HCT116 (cell line): ENCODE data around the gene TMEM117. TPM values are rescaled to one million over a fixed set of nuclear protein-coding genes. Genes with fewer than 3 reads are reported as not detected.

ENCODE experiments used
- ATAC-seq: fragments of 200-7000 bp; cut with Tn5 transposase; 2 replicates; pipeline ENCODE4 v1.9.1; 2020; ENCODE audit warnings: mild to moderate bottlenecking, moderate library complexity
- BruUV-seq: library from RNA; stranded (reverse); fragments of 400-500 nt; replicated peaks from 2 replicates; lab custom pipeline; 2021; lab: Mats Ljungman, UMichigan
- CTCF ChIA-PET: fragments of 300-600 bp; sonication (Branson Sonifier 250); formaldehyde crosslinking; loops from one replicate; lab custom pipeline; 2021; ENCODE audit warnings: antibody characterized with exemption; lab: Charles Lee
- POLR2A ChIA-PET: fragments of 300-600, 350-600 bp; sonication (Branson Sonifier 250); formaldehyde crosslinking; loops from one replicate; lab custom pipeline; 2021; ENCODE audit warnings: antibody characterized with exemption; lab: Charles Lee
- RAD21 ChIA-PET, 2 experiments: fragments of 300-600 bp; sonication (Branson Sonifier 250); formaldehyde crosslinking; loops; one replicate each; lab custom pipeline; 2023; ENCODE audit warnings: low total read pairs in 2 of 2; ENCODE audit not compliant: uncharacterized antibody in 2 of 2, unreplicated experiment in 2 of 2, low non-redundant PET in 1 of 2; lab: Charles Lee
- DNase-seq: peaks from one replicate; pipeline ENCODE4 v3.0.0-alpha.2; 2010; ENCODE audit warnings: low read depth, low spot score
- H2AFZ ChIP-seq: fragments of 200-600 bp; shearing (Covaris generic), sonication (generic); 2 replicates; pipeline ENCODE4 v1.6.1; 2017; ENCODE audit warnings: low read depth, mixed run types, mixed read lengths, antibody characterized with exemption, low read length; ENCODE audit not compliant: poor library complexity, severe bottlenecking
- H3K27ac ChIP-seq: 2 replicates; pipeline ENCODE4 v1.5.1; 2012; ENCODE audit warnings: low read depth, low read length
- H3K27me3 ChIP-seq: fragments of 200-600 bp; sonication (generic); 2 replicates; pipeline ENCODE4 v1.6.1; 2016; ENCODE audit warnings: mixed run types, low read length, mixed read lengths; ENCODE audit not compliant: insufficient read depth
- H3K36me3 ChIP-seq, 2 experiments: fragments of 200-500 bp in 1 of 2; fragments of 200-600 bp in 1 of 2; sonication (Bioruptor generic) in 1 of 2; sonication (generic) in 1 of 2; 2 replicates each; pipeline versions ENCODE4 v1.5.1 to v1.6.1; 2014 to 2016; ENCODE audit warnings: low read length in 2 of 2, inconsistent platforms in 1 of 2, mixed read lengths in 1 of 2, mixed run types in 1 of 2; ENCODE audit not compliant: insufficient read depth in 2 of 2, control insufficient read depth in 1 of 2
- H3K4me1 ChIP-seq, 2 experiments: fragments of 200-600 bp in 1 of 2; sonication (generic) in 1 of 2; 2 replicates each; pipeline versions ENCODE4 v1.5.1 to v1.6.1; 2012 to 2017; ENCODE audit warnings: low read length in 2 of 2, inconsistent platforms in 1 of 2, mild to moderate bottlenecking in 1 of 2, mixed read lengths in 1 of 2, mixed run types in 1 of 2, moderate library complexity in 1 of 2; ENCODE audit not compliant: insufficient read depth in 2 of 2, control insufficient read depth in 1 of 2
- H3K4me2 ChIP-seq: fragments of 200-600 bp; sonication (generic); 2 replicates; pipeline ENCODE4 v1.6.1; 2017; ENCODE audit warnings: mixed run types, low read length, mixed read lengths
- H3K4me3 ChIP-seq, 2 experiments: fragments of 200-600 bp in 1 of 2; sonication (generic) in 1 of 2; replicated peaks in 1 of 2; 2 replicates each; pipeline ENCODE4 v1.5.1; 2011 to 2016; ENCODE audit warnings: low read length in 2 of 2, control low read depth in 1 of 2, low read depth in 1 of 2, mild to moderate bottlenecking in 1 of 2, mixed read lengths in 1 of 2, mixed run types in 1 of 2
- H3K79me2 ChIP-seq: fragments of 200-600 bp; sonication (generic); 2 replicates; pipeline ENCODE4 v1.6.1; 2017; ENCODE audit warnings: mild to moderate bottlenecking, mixed run types, low read length, moderate library complexity, mixed read lengths; ENCODE audit not compliant: insufficient read depth
- H3K9ac ChIP-seq: fragments of 200-600 bp; sonication (generic); 2 replicates; pipeline ENCODE4 v1.6.1; 2016; ENCODE audit warnings: low read length, mixed read lengths
- H3K9me2 ChIP-seq: fragments of 200-600 bp; sonication (generic), shearing (Covaris generic); 2 replicates; pipeline ENCODE4 v1.6.1; 2017; ENCODE audit warnings: mixed run types, mild to moderate bottlenecking, moderate library complexity; ENCODE audit not compliant: insufficient read depth
- H3K9me3 ChIP-seq, 2 experiments: fragments of 200-500 bp in 1 of 2; fragments of 200-600 bp in 1 of 2; sonication (Bioruptor generic) in 1 of 2; sonication (generic) in 1 of 2; 2 replicates each; pipeline ENCODE4 v1.6.1; 2014 to 2017; ENCODE audit warnings: low read length in 2 of 2, mixed read lengths in 2 of 2, inconsistent platforms in 1 of 2, low read depth in 1 of 2, mild to moderate bottlenecking in 1 of 2, mixed run types in 1 of 2, moderate library complexity in 1 of 2; ENCODE audit not compliant: control insufficient read depth in 1 of 2, insufficient read depth in 1 of 2
- H4K20me1 ChIP-seq: fragments of 200-600 bp; sonication (generic), shearing (Covaris generic); 2 replicates; pipeline ENCODE4 v1.6.1; 2017; ENCODE audit warnings: mixed run types, mild to moderate bottlenecking, moderate library complexity; ENCODE audit not compliant: insufficient read depth
- CEBPB ChIP-seq: IDR thresholded peaks from 2 replicates; pipeline ENCODE4 v1.6.1; 2012; ENCODE audit warnings: low read depth
- EGR1 ChIP-seq: IDR thresholded peaks from 2 replicates; pipeline ENCODE4 v1.6.1; 2012; ENCODE audit warnings: low read depth
- EZH2 ChIP-seq: fragments of 200-600 bp; sonication (generic); IDR thresholded peaks from 2 replicates; pipeline ENCODE4 v1.6.1; 2017; ENCODE audit warnings: antibody characterized with exemption, mixed run types
- EZH2phosphoT487 ChIP-seq: fragments of 200-600 bp; IDR thresholded peaks from 2 replicates; pipeline ENCODE4 v1.6.1; 2018; ENCODE audit warnings: antibody characterized with exemption, borderline replicate concordance
- POLR2A ChIP-seq: IDR thresholded peaks from 2 replicates; pipeline ENCODE4 v1.7.0; 2011; ENCODE audit warnings: borderline replicate concordance; ENCODE audit not compliant: insufficient read depth, insufficient read length; ENCODE audit errors: extremely low read depth
- SP1 ChIP-seq: IDR thresholded peaks from 2 replicates; pipeline ENCODE4 v1.6.1; 2012; ENCODE audit warnings: low read depth
- SRF ChIP-seq: IDR thresholded peaks from 2 replicates; pipeline ENCODE4 v1.6.1; 2012; ENCODE audit warnings: low read depth
- YY1 ChIP-seq: IDR thresholded peaks from 2 replicates; pipeline ENCODE4 v1.6.1; 2011; ENCODE audit warnings: low read length, low read depth, moderate library complexity, mild to moderate bottlenecking; ENCODE audit not compliant: insufficient replicate concordance; ENCODE audit errors: extremely low read depth
- ZFX ChIP-seq: fragments of 450-650 bp; IDR thresholded peaks from 2 replicates; pipeline ENCODE4 v1.6.1; 2017
- ZNF274 ChIP-seq: fragments of 200-500 bp; sonication (Bioruptor generic); IDR thresholded peaks from 2 replicates; pipeline ENCODE4 v1.6.1; 2014; ENCODE audit warnings: mild to moderate bottlenecking, low read depth, low read length, inconsistent platforms
- intact Hi-C: fragments of 100-400 bp; cut with micrococcal nuclease; formaldehyde crosslinking; loops from 2 replicates; pipeline ENCODE4 v1.10.0; 2022
- total RNA-seq: library from RNA; stranded (reverse); gene quantifications from one replicate; pipeline ENCODE4 v1.2.1, GENCODE V29; 2021; ENCODE audit not compliant: unreplicated experiment
- TF ChIP-seq, protein P1 (sequence below): IDR thresholded peaks from 2 replicates; pipeline ENCODE4 v1.6.1; 2011; ENCODE audit warnings: mild to moderate bottlenecking, low read length, moderate library complexity; ENCODE audit not compliant: insufficient replicate concordance; ENCODE audit errors: extremely low read depth
- TF ChIP-seq, protein P2 (sequence below): IDR thresholded peaks from 2 replicates; pipeline ENCODE4 v1.6.1; 2012
- TF ChIP-seq, protein P3 (sequence below): IDR thresholded peaks from 2 replicates; pipeline ENCODE4 v1.6.1; 2012

The TMEM117 gene
- total RNA-seq, 1 experiment from 2014 or later = 3.6 TPM

DNA sequence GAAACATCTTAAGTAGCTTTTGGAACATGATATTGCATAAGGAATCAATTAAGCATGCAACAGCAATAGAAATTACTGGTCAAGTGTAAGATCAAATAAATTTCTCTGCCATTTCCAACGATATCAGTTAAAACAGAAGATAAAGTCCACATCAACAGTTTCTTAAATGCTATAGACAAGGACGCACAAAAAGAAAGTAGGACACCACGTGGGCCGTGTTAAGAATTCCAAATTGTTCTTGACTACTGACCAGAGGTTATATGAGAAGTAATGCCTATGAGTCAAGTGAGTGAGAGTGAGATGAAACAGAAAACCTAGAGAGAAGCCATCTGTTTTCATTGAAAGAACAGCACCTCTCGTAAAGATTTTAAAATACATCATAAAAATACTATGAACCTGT is 318.2 kb downstream of the TMEM117 start:
- ChIA-PET RAD21 (no interaction called here), CTCF (no interaction called here), POLR2A (no interaction called here)
- BruUV-seq = no TSS peak
- Histone ChIP-seq H3K79me2 (no peaks in the 10 kb centered on the region), H3K9me2 (no peaks in the 10 kb centered on the region), H3K27ac (no peak overlapping the region), H3K9ac (no peak overlapping the region), H3K36me3 (no peaks in the 10 kb centered on the region), H4K20me1 (no peaks in the 10 kb centered on the region), H2AFZ (no peak overlapping the region), H3K9me3 (no peaks in the 10 kb centered on the region), H3K4me3 (no peak overlapping the region), H3K27me3 (no peaks in the 10 kb centered on the region), H3K4me2 (no peak overlapping the region), H3K4me1 (no peaks in the 10 kb centered on the region)
- no peak for TF ChIP-seq POLR2A
- TF ChIP-seq EZH2phosphoT487 = no peak
- TF ChIP-seq, protein P1, sequence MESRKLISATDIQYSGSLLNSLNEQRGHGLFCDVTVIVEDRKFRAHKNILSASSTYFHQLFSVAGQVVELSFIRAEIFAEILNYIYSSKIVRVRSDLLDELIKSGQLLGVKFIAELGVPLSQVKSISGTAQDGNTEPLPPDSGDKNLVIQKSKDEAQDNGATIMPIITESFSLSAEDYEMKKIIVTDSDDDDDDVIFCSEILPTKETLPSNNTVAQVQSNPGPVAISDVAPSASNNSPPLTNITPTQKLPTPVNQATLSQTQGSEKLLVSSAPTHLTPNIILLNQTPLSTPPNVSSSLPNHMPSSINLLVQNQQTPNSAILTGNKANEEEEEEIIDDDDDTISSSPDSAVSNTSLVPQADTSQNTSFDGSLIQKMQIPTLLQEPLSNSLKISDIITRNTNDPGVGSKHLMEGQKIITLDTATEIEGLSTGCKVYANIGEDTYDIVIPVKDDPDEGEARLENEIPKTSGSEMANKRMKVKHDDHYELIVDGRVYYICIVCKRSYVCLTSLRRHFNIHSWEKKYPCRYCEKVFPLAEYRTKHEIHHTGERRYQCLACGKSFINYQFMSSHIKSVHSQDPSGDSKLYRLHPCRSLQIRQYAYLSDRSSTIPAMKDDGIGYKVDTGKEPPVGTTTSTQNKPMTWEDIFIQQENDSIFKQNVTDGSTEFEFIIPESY = no peak
- no peak for TF ChIP-seq SRF
- TF ChIP-seq SP1 = no peak
- no peak for TF ChIP-seq EGR1
- TF ChIP-seq, protein P2, sequence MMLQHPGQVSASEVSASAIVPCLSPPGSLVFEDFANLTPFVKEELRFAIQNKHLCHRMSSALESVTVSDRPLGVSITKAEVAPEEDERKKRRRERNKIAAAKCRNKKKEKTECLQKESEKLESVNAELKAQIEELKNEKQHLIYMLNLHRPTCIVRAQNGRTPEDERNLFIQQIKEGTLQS = no peak
- TF ChIP-seq, protein P3, sequence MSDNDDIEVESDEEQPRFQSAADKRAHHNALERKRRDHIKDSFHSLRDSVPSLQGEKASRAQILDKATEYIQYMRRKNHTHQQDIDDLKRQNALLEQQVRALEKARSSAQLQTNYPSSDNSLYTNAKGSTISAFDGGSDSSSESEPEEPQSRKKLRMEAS = no peak
- TF ChIP-seq EZH2 = no peak
- TF ChIP-seq CEBPB = no peak
- TF ChIP-seq ZFX = no peak
- TF ChIP-seq ZNF274 = no peak
- TF ChIP-seq YY1 = no peak
- DNase-seq (no peak), ATAC-seq (no peak)
- intact Hi-C loops = no loop called here
